Choroid plexus epithelial cell (primary cell): ENCODE results near the gene IFFO2.
"Not testable (repeated sequence)": the region's sequence is repeated elsewhere in the genome, so short reads cannot be mapped to it uniquely, and the experiment has no call there.

Experiments used
- DNase-seq: peaks from one replicate; pipeline ENCODE4 v3.0.0-alpha.2; 2010; ENCODE audit warnings: low read depth
- H3K4me3 ChIP-seq: 2 replicates; pipeline ENCODE4 v1.5.1; 2011; ENCODE audit warnings: low read depth, mild to moderate bottlenecking, control low read depth, low read length, moderate library complexity
- CTCF ChIP-seq: conservative IDR thresholded peaks from 2 replicates; pipeline ENCODE4 v1.5.1; 2011; ENCODE audit warnings: low read depth, mild to moderate bottlenecking, control low read depth, inconsistent platforms, low read length, moderate library complexity

The IFFO2 gene

GRCh38 chr1:18895317-18895716 lies 61.2 kb downstream of the IFFO2 start:
- no peak for TF ChIP-seq CTCF
- DNase-seq: no peak
- no peak overlapping the region for H3K4me3 ChIP-seq

- no peak for TF ChIP-seq CTCF
- DNase-seq: no peak
- H3K4me3 ChIP-seq: no peak overlapping the region
These were observed 63.4 kb downstream of the IFFO2 start for GRCh38 chr1:18893120-18893519.

GRCh38 chr1:18891858-18892257 lies 64.6 kb downstream of the IFFO2 start:
- DNase-seq, H3K4me3 ChIP-seq: not testable (repeated sequence)

GRCh38 chr1:18891426-18891780 lies 65.1 kb downstream of the IFFO2 start:
- no peak for TF ChIP-seq CTCF
- H3K4me3 ChIP-seq: no peak overlapping the region
- DNase-seq: no peak

GRCh38 chr1:18890706-18891425 lies 65.6 kb downstream of the IFFO2 start:
- no peak for TF ChIP-seq CTCF
- no peak overlapping the region for H3K4me3 ChIP-seq

GRCh38 chr1:18886003-18886335 lies 70.5 kb downstream of the IFFO2 start:
- H3K4me3 ChIP-seq: no peak overlapping the region
- no peak for TF ChIP-seq CTCF
- DNase-seq: no peak

More at GRCh38 chr1:18890706-18891425, 65.6 kb downstream of the IFFO2 start:
- peak; percentile 49 for DNase-seq

GRCh38 chr1:18885311-18886002 lies 71.0 kb downstream of the IFFO2 start:
- no peak for TF ChIP-seq CTCF
- DNase-seq: no peak
- H3K4me3 ChIP-seq: no peak overlapping the region
